Measurements from ENCODE around the gene TSPEAR. TPM values are rescaled to one million over a fixed set of nuclear protein-coding genes. Genes with fewer than 3 reads are reported as not detected.

Gene TSPEAR
- total RNA-seq, 4 donors from 2014 or later, result 0.18 to 0.69 (median 0.51) TPM; not detected in 1

GRCh38 chr21:44758141-44758561 lies 46.8 kb upstream of the TSPEAR start:
- no peaks in the 10 kb centered on the region for H3K9me3 ChIP-seq
- no peaks in the 10 kb centered on the region for H3K36me3 ChIP-seq
- no peak overlapping the region for H3K27ac ChIP-seq
- no peaks in the 10 kb centered on the region for H3K27me3 ChIP-seq
- intact Hi-C loops (cut with DNase I; ENCODE audit: low total_unique reads), result no loop called here
- no peak for DNase-seq
- TF ChIP-seq POLR2A (IDR thresholded peaks at IDR 0.05), result no peak
- no peak overlapping the region for H3K4me3 ChIP-seq
- no peaks in the 10 kb centered on the region for H3K4me1 ChIP-seq

GRCh38 chr21:44757731-44758130 lies 46.4 kb upstream of the TSPEAR start:
- Histone ChIP-seq H3K27ac (no peak overlapping the region), H3K4me1 (no peaks in the 10 kb centered on the region), H3K9me3 (no peaks in the 10 kb centered on the region), H3K4me3 (no peak overlapping the region), H3K27me3 (no peaks in the 10 kb centered on the region), H3K36me3 (no peaks in the 10 kb centered on the region)
- no peak for DNase-seq
- TF ChIP-seq CTCF (IDR thresholded peaks at IDR 0.05) (no peak), POLR2A (IDR thresholded peaks at IDR 0.05) (no peak)
- intact Hi-C loops (cut with DNase I; ENCODE audit: low total_unique reads), result no loop called here

DNA sequence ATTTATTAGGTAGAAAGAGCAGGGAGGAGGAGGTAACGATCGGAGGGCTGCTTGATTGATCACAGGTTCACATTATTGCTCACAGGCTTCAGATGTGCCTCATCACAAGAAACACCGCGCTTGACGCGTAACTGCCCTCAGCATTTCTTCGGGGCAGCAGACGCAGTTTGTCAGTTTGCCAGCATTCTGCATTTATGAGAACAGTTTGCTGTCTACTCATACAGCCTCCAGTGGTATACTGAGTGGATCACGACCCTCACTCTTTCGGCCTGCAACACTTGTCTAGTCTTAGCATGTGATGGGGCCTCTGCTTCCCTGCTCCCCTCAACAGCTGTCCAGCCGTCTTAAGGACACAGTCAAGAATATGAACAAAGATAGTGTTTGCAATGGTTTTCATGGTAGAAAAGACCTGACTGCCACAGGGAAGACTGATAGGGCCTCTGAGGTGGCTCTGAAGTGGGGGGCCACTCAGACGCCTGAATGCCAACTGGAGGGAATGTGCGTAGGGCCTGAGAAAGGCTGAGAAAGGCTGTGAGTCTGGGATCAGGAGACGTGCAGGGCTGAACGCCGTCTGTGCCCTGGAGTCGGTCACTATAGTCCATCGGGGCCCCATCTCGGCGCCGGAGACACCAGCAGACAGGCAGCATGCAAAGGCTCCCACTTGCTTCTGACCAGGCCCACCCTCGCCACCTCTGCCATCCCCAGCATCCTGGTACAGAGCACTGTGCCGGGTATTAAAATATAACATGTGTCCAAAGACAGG lies 45.2 kb upstream of the TSPEAR start:
- Histone ChIP-seq H3K9me3 (no peaks in the 10 kb centered on the region), H3K27me3 (no peaks in the 10 kb centered on the region), H3K27ac (no peak overlapping the region), H3K4me3 (no peak overlapping the region), H3K36me3 (no peaks in the 10 kb centered on the region), H3K4me1 (no peaks in the 10 kb centered on the region)
- intact Hi-C loops (cut with DNase I; ENCODE audit: low total_unique reads), result no loop called here
- TF ChIP-seq POLR2A (IDR thresholded peaks at IDR 0.05) (no peak), CTCF (IDR thresholded peaks at IDR 0.05) (no peak)
- DNase-seq, result no peak

GRCh38 chr21:44755227-44755626 lies 43.9 kb upstream of the TSPEAR start:
- Histone ChIP-seq H3K27ac (no peak overlapping the region), H3K9me3 (no peaks in the 10 kb centered on the region), H3K4me3 (no peak overlapping the region), H3K27me3 (no peaks in the 10 kb centered on the region), H3K36me3 (no peaks in the 10 kb centered on the region), H3K4me1 (no peaks in the 10 kb centered on the region)
- no peak for DNase-seq
- intact Hi-C loops (cut with DNase I; ENCODE audit: low total_unique reads), result no loop called here
- TF ChIP-seq POLR2A (IDR thresholded peaks at IDR 0.05), result no peak
- no peak for TF ChIP-seq CTCF (IDR thresholded peaks at IDR 0.05)

DNA sequence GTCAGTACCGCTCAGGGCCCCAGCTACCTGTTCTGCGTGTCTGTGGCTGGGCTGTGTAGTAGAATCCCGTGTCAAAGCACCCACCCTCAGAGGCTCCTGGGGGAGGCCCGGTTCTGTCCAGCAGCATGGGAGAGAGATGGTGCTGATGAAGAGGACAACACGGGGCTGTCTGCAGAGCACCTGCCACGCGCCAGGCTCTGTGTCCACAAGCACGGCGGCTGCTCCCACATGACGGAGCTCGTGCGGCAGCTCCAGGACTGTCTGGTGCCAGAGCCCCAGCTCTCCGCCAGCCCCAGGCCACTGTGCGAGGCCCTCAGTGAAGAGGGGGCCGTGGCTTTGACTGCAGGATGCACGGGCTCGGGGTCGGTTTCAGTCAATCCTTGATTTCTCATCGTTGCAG lies 42.0 kb upstream of the TSPEAR start:
- intact Hi-C loops (cut with DNase I; ENCODE audit: low total_unique reads), result no loop called here
- no peak for DNase-seq
- TF ChIP-seq POLR2A (IDR thresholded peaks at IDR 0.05) (no peak), CTCF (IDR thresholded peaks at IDR 0.05) (no peak)
- no peaks in the 10 kb centered on the region for H3K4me1 ChIP-seq
- H3K9me3 ChIP-seq, result no peaks in the 10 kb centered on the region
- H3K36me3 ChIP-seq, result no peaks in the 10 kb centered on the region
- no peaks in the 10 kb centered on the region for H3K27me3 ChIP-seq
- H3K4me3 ChIP-seq, result no peak overlapping the region
- no peak overlapping the region for H3K27ac ChIP-seq
